IMR-90 (cell line): Measurements from ENCODE around the gene CYB561D2.

Source experiments
- FOS ChIP-seq: fragments of 150-350 bp; IDR thresholded peaks from 2 replicates; pipeline ENCODE4 v1.6.1; 2016; ENCODE audit warnings: low read depth, low read length
- MXI1 ChIP-seq: IDR thresholded peaks from 2 replicates; pipeline ENCODE4 v1.6.1; 2012; ENCODE audit warnings: low read depth, mild to moderate bottlenecking, low read length, moderate library complexity, borderline replicate concordance
- POLR2A ChIP-seq: IDR thresholded peaks from 2 replicates; pipeline ENCODE4 v1.6.1; 2012; ENCODE audit warnings: mild to moderate bottlenecking, low read depth, low read length
- RAD21 ChIP-seq: IDR thresholded peaks from 2 replicates; pipeline ENCODE4 v1.6.1; 2012; ENCODE audit warnings: low read length, improper control_type of control experiment
- SMC3 ChIP-seq: fragments of 150-350 bp; IDR thresholded peaks from 2 replicates; pipeline ENCODE4 v1.6.1; 2016; ENCODE audit warnings: low read depth, mild to moderate bottlenecking, antibody characterized with exemption, low read length, moderate library complexity
- TF ChIP-seq, protein P1 (sequence below): fragments of 150-350 bp; IDR thresholded peaks from 2 replicates; pipeline ENCODE4 v1.6.1; 2017; ENCODE audit warnings: mild to moderate bottlenecking, antibody characterized with exemption, low read length, low read depth
- TF ChIP-seq, protein P2 (sequence below): conservative IDR thresholded peaks from 2 replicates; pipeline ENCODE4 v1.5.1; 2012; ENCODE audit warnings: mild to moderate bottlenecking, low read depth, low read length, improper control_type of control experiment

DNA sequence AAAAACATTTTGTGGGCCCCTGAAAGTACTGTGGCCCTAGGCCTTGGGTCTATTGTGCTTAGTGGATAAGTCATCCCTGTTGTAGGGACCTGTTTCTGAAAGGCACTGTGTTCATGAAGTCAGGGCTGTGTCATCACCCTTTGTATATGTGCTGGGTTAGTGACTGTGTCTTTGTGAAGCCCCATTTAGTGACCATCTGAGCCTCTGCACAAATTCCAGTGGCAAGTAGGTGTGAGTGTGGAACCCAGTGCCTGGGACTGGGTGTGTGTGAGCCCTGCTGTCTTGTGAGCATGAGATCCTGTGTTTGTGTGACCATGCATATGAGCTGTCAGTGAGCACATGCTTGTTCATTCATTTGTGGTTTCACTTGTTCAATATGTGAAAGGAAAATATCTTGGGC lies 46.1 kb upstream of the CYB561D2 start:
- TF ChIP-seq, protein P1, sequence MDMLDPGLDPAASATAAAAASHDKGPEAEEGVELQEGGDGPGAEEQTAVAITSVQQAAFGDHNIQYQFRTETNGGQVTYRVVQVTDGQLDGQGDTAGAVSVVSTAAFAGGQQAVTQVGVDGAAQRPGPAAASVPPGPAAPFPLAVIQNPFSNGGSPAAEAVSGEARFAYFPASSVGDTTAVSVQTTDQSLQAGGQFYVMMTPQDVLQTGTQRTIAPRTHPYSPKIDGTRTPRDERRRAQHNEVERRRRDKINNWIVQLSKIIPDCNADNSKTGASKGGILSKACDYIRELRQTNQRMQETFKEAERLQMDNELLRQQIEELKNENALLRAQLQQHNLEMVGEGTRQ = no peak
- TF ChIP-seq MXI1 = no peak
- TF ChIP-seq, protein P2, sequence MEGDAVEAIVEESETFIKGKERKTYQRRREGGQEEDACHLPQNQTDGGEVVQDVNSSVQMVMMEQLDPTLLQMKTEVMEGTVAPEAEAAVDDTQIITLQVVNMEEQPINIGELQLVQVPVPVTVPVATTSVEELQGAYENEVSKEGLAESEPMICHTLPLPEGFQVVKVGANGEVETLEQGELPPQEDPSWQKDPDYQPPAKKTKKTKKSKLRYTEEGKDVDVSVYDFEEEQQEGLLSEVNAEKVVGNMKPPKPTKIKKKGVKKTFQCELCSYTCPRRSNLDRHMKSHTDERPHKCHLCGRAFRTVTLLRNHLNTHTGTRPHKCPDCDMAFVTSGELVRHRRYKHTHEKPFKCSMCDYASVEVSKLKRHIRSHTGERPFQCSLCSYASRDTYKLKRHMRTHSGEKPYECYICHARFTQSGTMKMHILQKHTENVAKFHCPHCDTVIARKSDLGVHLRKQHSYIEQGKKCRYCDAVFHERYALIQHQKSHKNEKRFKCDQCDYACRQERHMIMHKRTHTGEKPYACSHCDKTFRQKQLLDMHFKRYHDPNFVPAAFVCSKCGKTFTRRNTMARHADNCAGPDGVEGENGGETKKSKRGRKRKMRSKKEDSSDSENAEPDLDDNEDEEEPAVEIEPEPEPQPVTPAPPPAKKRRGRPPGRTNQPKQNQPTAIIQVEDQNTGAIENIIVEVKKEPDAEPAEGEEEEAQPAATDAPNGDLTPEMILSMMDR = no peak
- TF ChIP-seq POLR2A = no peak
- no peak for TF ChIP-seq FOS
- TF ChIP-seq RAD21 = no peak
- no peak for TF ChIP-seq SMC3
